DND-41 (cell line): Measurements from ENCODE around the gene EXOC3.

ENCODE experiments used
- ATAC-seq: fragments of 200-7000 bp; cut with Tn5 transposase; 3 replicates; pipeline ENCODE4 v1.9.1; 2021; ENCODE audit warnings: low read depth; ENCODE audit not compliant: insufficient read depth
- DNase-seq: peaks from one replicate; pipeline ENCODE4 v3.0.0-alpha.2; 2020
- H2AFZ ChIP-seq: 2 replicates; pipeline ENCODE4 v1.6.0; 2012; ENCODE audit warnings: low read depth, low read length
- H3K27ac ChIP-seq: 2 replicates; pipeline ENCODE4 v1.5.1; 2012; ENCODE audit warnings: low read length, inconsistent platforms
- H3K27me3 ChIP-seq: fragments of 200-600 bp; sonication (generic); 2 replicates; pipeline ENCODE4 v1.6.0; 2012; ENCODE audit warnings: low read length, mild to moderate bottlenecking, inconsistent platforms; ENCODE audit not compliant: insufficient read depth, poor library complexity
- H3K36me3 ChIP-seq: 2 replicates; pipeline ENCODE4 v1.5.1; 2012; ENCODE audit warnings: low read length, inconsistent platforms; ENCODE audit not compliant: insufficient read depth
- H3K4me1 ChIP-seq: 2 replicates; pipeline ENCODE4 v1.5.1; 2012; ENCODE audit warnings: mild to moderate bottlenecking, low read length; ENCODE audit not compliant: insufficient read depth
- H3K4me2 ChIP-seq: 2 replicates; pipeline ENCODE4 v1.6.0; 2012; ENCODE audit warnings: mild to moderate bottlenecking, moderate library complexity, low read length, inconsistent platforms; ENCODE audit not compliant: insufficient read depth
- H3K4me3 ChIP-seq, 2 experiments: fragments of 200-600 bp in 1 of 2; shearing (Covaris generic) in 1 of 2; 2 replicates each; pipeline ENCODE4 v1.5.1; 2012 to 2016; ENCODE audit warnings: inconsistent platforms in 2 of 2, low read length in 2 of 2, mild to moderate bottlenecking in 2 of 2, low read depth in 1 of 2, moderate library complexity in 1 of 2
- H3K79me2 ChIP-seq: 2 replicates; pipeline ENCODE4 v1.6.0; 2012; ENCODE audit warnings: low read length, inconsistent platforms; ENCODE audit not compliant: insufficient read depth
- H3K9ac ChIP-seq: 2 replicates; pipeline ENCODE4 v1.6.0; 2012; ENCODE audit warnings: low read depth, mild to moderate bottlenecking, inconsistent platforms, low read length, moderate library complexity
- H3K9me3 ChIP-seq: 2 replicates; pipeline ENCODE4 v1.5.1; 2012; ENCODE audit warnings: low read length, moderate library complexity, mild to moderate bottlenecking, inconsistent platforms; ENCODE audit not compliant: insufficient read depth, severe bottlenecking
- H4K20me1 ChIP-seq: 2 replicates; pipeline ENCODE4 v1.6.0; 2012; ENCODE audit warnings: low read length; ENCODE audit not compliant: insufficient read depth
- CTCF ChIP-seq: IDR thresholded peaks from 2 replicates; pipeline ENCODE4 v1.5.1; 2012; ENCODE audit warnings: borderline replicate concordance, low read length, moderate library complexity, mild to moderate bottlenecking; ENCODE audit not compliant: poor library complexity, severe bottlenecking; ENCODE audit errors: extremely low read depth
- EZH2 ChIP-seq: IDR thresholded peaks from 3 replicates; pipeline ENCODE4 v1.6.1; 2012; ENCODE audit warnings: borderline replicate concordance, low read depth, mild to moderate bottlenecking, moderate library complexity, low read length, inconsistent platforms; ENCODE audit not compliant: severe bottlenecking

Gene EXOC3

GRCh38 chr5:448766-449090, 5.8 kb downstream of the EXOC3 start:
- H4K20me1 ChIP-seq = peaks cover 16% of the 10 kb centered on the region
- H2AFZ ChIP-seq = no peak overlapping the region
- H3K9ac ChIP-seq = no peak overlapping the region
- no peak for DNase-seq
- H3K36me3 ChIP-seq = peaks cover 80% of the 10 kb centered on the region
- H3K4me1 ChIP-seq = peaks cover 18% of the 10 kb centered on the region
- TF ChIP-seq EZH2 (no peak), CTCF (no peak)
- ATAC-seq = no peak
- peaks cover 11% of the 10 kb centered on the region for H3K9me3 ChIP-seq
- H3K79me2 ChIP-seq = peaks cover 47% of the 10 kb centered on the region
- H3K4me3 ChIP-seq = no peak overlapping the region
- no peaks in the 10 kb centered on the region for H3K27me3 ChIP-seq
- no peak overlapping the region for H3K4me2 ChIP-seq
- H3K27ac ChIP-seq = no peak overlapping the region

- no peak for DNase-seq
These were observed 6.2 kb downstream of the EXOC3 start for GRCh38 chr5:449151-449550.

GRCh38 chr5:451587-452458, 8.8 kb downstream of the EXOC3 start:
- no peak overlapping the region for H3K27ac ChIP-seq
- TF ChIP-seq EZH2 = no peak
- peaks cover 11% of the 10 kb centered on the region for H3K9me3 ChIP-seq
- ATAC-seq (no peak), DNase-seq (no peak)
- no peak overlapping the region for H3K4me2 ChIP-seq
- H3K4me1 ChIP-seq = no peaks in the 10 kb centered on the region
- no peak overlapping the region for H3K9ac ChIP-seq
- peaks cover 46% of the 10 kb centered on the region for H3K79me2 ChIP-seq
- no peak overlapping the region for H2AFZ ChIP-seq
- H4K20me1 ChIP-seq = peaks cover 19% of the 10 kb centered on the region
- no peaks in the 10 kb centered on the region for H3K27me3 ChIP-seq
- H3K36me3 ChIP-seq = peaks cover 95% of the 10 kb centered on the region
- H3K4me3 ChIP-seq = no peak overlapping the region

More at GRCh38 chr5:449151-449550, 6.2 kb downstream of the EXOC3 start:
- peaks cover 17% of the 10 kb centered on the region for H4K20me1 ChIP-seq
- peaks cover 84% of the 10 kb centered on the region for H3K36me3 ChIP-seq
- no peak overlapping the region for H3K27ac ChIP-seq
- peaks cover 14% of the 10 kb centered on the region for H3K4me1 ChIP-seq
- peaks cover 46% of the 10 kb centered on the region for H3K79me2 ChIP-seq
- H3K27me3 ChIP-seq = no peaks in the 10 kb centered on the region
- no peak overlapping the region for H3K4me3 ChIP-seq
- H2AFZ ChIP-seq = no peak overlapping the region
- H3K9ac ChIP-seq = no peak overlapping the region
- no peak for ATAC-seq
- H3K9me3 ChIP-seq = peaks cover 11% of the 10 kb centered on the region
- TF ChIP-seq CTCF (no peak), EZH2 (no peak)
- H3K4me2 ChIP-seq = no peak overlapping the region

DNA sequence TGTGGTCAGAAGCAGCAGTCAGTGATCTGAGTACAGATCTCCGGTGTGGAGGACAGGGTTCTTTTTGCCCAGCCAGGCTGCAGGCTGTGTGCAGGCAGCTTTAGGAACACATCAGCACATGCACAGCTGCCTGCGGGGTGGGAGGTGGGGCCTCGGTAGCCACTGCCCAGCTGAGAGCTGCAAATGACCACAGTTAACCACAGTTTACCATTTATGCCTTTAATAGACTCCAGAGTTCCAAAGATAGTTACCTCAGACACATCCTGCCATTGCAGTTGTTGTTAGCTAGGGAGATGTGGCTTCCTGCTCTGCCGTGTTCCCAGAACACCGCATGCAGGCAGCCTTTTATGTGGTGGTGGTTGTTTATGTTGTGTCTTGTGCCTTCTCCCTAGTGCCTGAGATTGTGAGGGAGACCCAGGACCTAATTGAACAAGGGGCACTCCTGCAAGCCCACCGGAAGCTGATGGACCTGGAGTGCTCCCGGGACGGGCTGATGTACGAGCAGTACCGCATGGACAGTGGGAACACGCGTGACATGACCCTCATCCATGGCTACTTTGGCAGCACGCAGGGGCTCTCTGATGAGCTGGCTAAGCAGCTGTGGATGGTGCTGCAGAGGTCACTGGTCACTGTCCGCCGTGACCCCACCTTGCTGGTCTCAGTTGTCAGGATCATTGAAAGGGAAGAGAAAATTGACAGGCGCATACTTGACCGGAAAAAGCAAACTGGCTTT, 10.2 kb downstream of the EXOC3 start:
- DNase-seq (no peak), ATAC-seq (peak; percentile 24; the same call in 2 of the 3 replicates)
- Histone ChIP-seq H3K4me1 (no peaks in the 10 kb centered on the region), H3K27ac (no peak overlapping the region; the same call in 1 of the 2 replicates), H3K79me2 (peaks cover 52% of the 10 kb centered on the region), H3K36me3 (peaks cover 95% of the 10 kb centered on the region), H3K9me3 (peaks cover 11% of the 10 kb centered on the region), H3K9ac (no peak overlapping the region), H3K4me3 (no peak overlapping the region), H3K4me2 (no peak overlapping the region), H3K27me3 (no peaks in the 10 kb centered on the region), H4K20me1 (peaks cover 18% of the 10 kb centered on the region), H2AFZ (no peak overlapping the region)
- no peak for TF ChIP-seq CTCF
- TF ChIP-seq EZH2 = no peak
